K562 (cell line): ENCODE data around the gene PMFBP1. TPM values are rescaled to one million over a fixed set of nuclear protein-coding genes. Genes with fewer than 3 reads are reported as not detected.

Experiments used
- ATAC-seq: fragments of 200-7000 bp; cut with Tn5 transposase; 3 replicates; pipeline ENCODE4 v1.9.1; 2020; ENCODE audit warnings: moderate library complexity
- BruUV-seq: library from RNA; stranded (reverse); fragments of 400-500 nt; replicated peaks from 2 replicates; lab custom pipeline; 2021; lab: Mats Ljungman, UMichigan
- CTCF ChIA-PET: fragments of 300-600 bp; formaldehyde crosslinking; extraction: SDS; loops from one replicate; lab custom pipeline; 2021; ENCODE audit warnings: low intra/inter-chr PET ratio; lab: Yijun Ruan, JAX
- POLR2A ChIA-PET: fragments of 300-600, 350-650 bp; sonication (Branson Sonifier 250); formaldehyde crosslinking; extraction: SDS; loops from one replicate; lab custom pipeline; 2021; ENCODE audit warnings: antibody characterized with exemption, inconsistent platforms; lab: Yijun Ruan, JAX
- DNase-seq, 4 experiments: peaks; one replicate each; pipeline versions ENCODE4 v3.0.0 to v3.0.0-alpha.2; 2011 to 2018; ENCODE audit warnings: low spot score in 3 of 4, mixed read lengths in 3 of 4; ENCODE audit errors: extremely low read depth in 1 of 4
- FAIRE-seq: peaks from 2 replicates; lab custom pipeline; 2011; peaks lifted over from hg19 to GRCh38; lab: Jason Lieb, UNC
- H2AFZ ChIP-seq: 2 replicates; pipeline ENCODE4 v1.6.0; 2011; ENCODE audit warnings: low read depth, low read length, control low read depth, inconsistent platforms
- H3K27ac ChIP-seq: fragments of 200-600 bp; 3 replicates; pipeline ENCODE4 v1.8.0; 2011; ENCODE audit warnings: low read depth, mild to moderate bottlenecking, control low read depth, inconsistent platforms, low read length, moderate library complexity, mixed read lengths; ENCODE audit errors: extremely low read depth
- H3K27me3 ChIP-seq, 2 experiments: fragments of 300-600 bp in 1 of 2; 2 replicates in 1 of 2; 3 replicates in 1 of 2; pipeline versions ENCODE4 v1.6.0 to v1.8.0; 2011; ENCODE audit warnings: inconsistent platforms in 2 of 2, low read length in 2 of 2, mild to moderate bottlenecking in 1 of 2, mixed read lengths in 1 of 2, moderate library complexity in 1 of 2; ENCODE audit not compliant: control insufficient read depth in 2 of 2, insufficient read depth in 2 of 2
- H3K36me3 ChIP-seq: fragments of 300-600 bp; 3 replicates; pipeline ENCODE4 v1.8.0; 2011; ENCODE audit warnings: mild to moderate bottlenecking, low read length, inconsistent platforms; ENCODE audit not compliant: control insufficient read depth, insufficient read depth
- H3K4me1 ChIP-seq, 2 experiments: fragments of 200-600 bp in 1 of 2; replicated peaks in 1 of 2; 2 replicates in 1 of 2; 3 replicates in 1 of 2; pipeline versions ENCODE4 v1.5.1 to v1.8.0; 2011; ENCODE audit warnings: inconsistent platforms in 2 of 2, low read length in 2 of 2, mild to moderate bottlenecking in 1 of 2, mixed read lengths in 1 of 2, moderate library complexity in 1 of 2; ENCODE audit not compliant: control insufficient read depth in 2 of 2, insufficient read depth in 2 of 2
- H3K4me2 ChIP-seq: 2 replicates; pipeline ENCODE4 v1.6.1; 2011; ENCODE audit warnings: low read length, control low read depth, inconsistent platforms, mixed read lengths; ENCODE audit not compliant: insufficient read depth
- H3K4me3 ChIP-seq: fragments of 200-600 bp; sonication (generic), shearing (Covaris generic); 2 replicates; pipeline ENCODE4 v1.5.1; 2016; ENCODE audit warnings: control low read depth, inconsistent platforms
- H3K79me2 ChIP-seq: fragments of 200-600 bp; 3 replicates; pipeline ENCODE4 v1.8.0; 2011; ENCODE audit warnings: low read length, inconsistent platforms; ENCODE audit not compliant: control insufficient read depth, insufficient read depth
- H3K9ac ChIP-seq, 2 experiments: 2 replicates each; pipeline versions ENCODE4 v1.6.0 to v1.6.1; 2011; ENCODE audit warnings: low read depth in 2 of 2, low read length in 2 of 2, control low read depth in 1 of 2, inconsistent platforms in 1 of 2, mild to moderate bottlenecking in 1 of 2, mixed read lengths in 1 of 2; ENCODE audit not compliant: insufficient read depth in 1 of 2
- H3K9me1 ChIP-seq: one replicate; pipeline ENCODE4 v1.6.0; 2011; ENCODE audit warnings: inconsistent platforms, mild to moderate bottlenecking, low read length, moderate library complexity; ENCODE audit not compliant: control insufficient read depth, insufficient read depth
- H3K9me3 ChIP-seq: replicated peaks from 2 replicates; pipeline ENCODE4 v1.5.1; 2011; ENCODE audit warnings: low read depth, low read length, inconsistent platforms; ENCODE audit not compliant: control insufficient read depth, insufficient read depth
- H4K20me1 ChIP-seq: replicated peaks from 2 replicates; pipeline ENCODE4 v1.6.1; 2011; ENCODE audit warnings: low read length, inconsistent platforms, mixed read lengths; ENCODE audit not compliant: control insufficient read depth, insufficient read depth
- ARID1B ChIP-seq: fragments of 450-650 bp; IDR thresholded peaks from 2 replicates; pipeline ENCODE4 v1.6.1; 2016; ENCODE audit warnings: antibody characterized with exemption, mild to moderate bottlenecking, inconsistent platforms
- KAT8 ChIP-seq: fragments of 450-650 bp; IDR thresholded peaks from 2 replicates; pipeline ENCODE4 v1.6.1; 2016; ENCODE audit warnings: low read depth, mild to moderate bottlenecking
- RBFOX2 ChIP-seq: fragments of 200-400 bp; formaldehyde crosslinking; IDR thresholded peaks from 2 replicates; pipeline ENCODE4 v1.6.1; 2017; ENCODE audit warnings: low read depth, mild to moderate bottlenecking, low read length, moderate library complexity
- WGBS: fragments of 100-300 bp; shearing (Covaris generic); methylation state at CpG from one replicate; pipeline ENCODE4 v1.1.6; 2016; ENCODE audit warnings: low coverage, mixed read lengths; ENCODE audit not compliant: insufficient coverage; ENCODE audit errors: missing lambda C conversion rate; 5-methylcytosine and 5-hydroxymethylcytosine counted together
- in situ Hi-C: fragments of 300-500 bp; cut with MboI; formaldehyde crosslinking; loops from 4 replicates; pipeline ENCODE4 v1.15.0; 2018; ENCODE audit warnings: inconsistent platforms, mixed read lengths
- intact Hi-C: fragments of 100-400 bp; cut with micrococcal nuclease; formaldehyde crosslinking; loops from 2 replicates; pipeline ENCODE4 v1.14.2; 2022
- polyA plus RNA-seq, 8 experiments: library from polyadenylated mRNA; depleted of rRNA in 4 of 8; stranded (reverse) in 5 of 8; unstranded in 3 of 8; fragments of >200 nt; fragmentation: Nextera tagmentation in 2 of 8; fragmentation: Illumina TruSeq in 1 of 8; extraction: Ambion mirVana in 2 of 8; extraction: Trizol in 1 of 8; gene quantifications; 2 replicates each; pipeline versions ENCODE4 v1.2.1 to v1.2.3, GENCODE V29; 2011 to 2014; ENCODE audit warnings: inconsistent platforms in 1 of 8, missing spikeins in 1 of 8
- total RNA-seq, 7 experiments: library from RNA; depleted of rRNA in 6 of 7; stranded (reverse); fragments of >200 nt in 6 of 7; fragmentation: Illumina TruSeq in 2 of 7; extraction: Trizol in 2 of 7; gene quantifications; 2 replicates each; pipeline versions ENCODE4 v1.2.1 to v1.2.3, GENCODE V29; 2011 to 2021; ENCODE audit warnings: low replicate concordance in 1 of 7
- TF ChIP-seq, protein P1 (sequence below): fragments of 250-450 bp; sonication (Bioruptor Pico); IDR thresholded peaks from 2 replicates; pipeline ENCODE4 v1.8.0; 2022; ENCODE audit warnings: moderate library complexity, mild to moderate bottlenecking, inconsistent platforms
- TF ChIP-seq, protein P2 (sequence below): fragments of 250-450 bp; sonication (Bioruptor Pico); IDR thresholded peaks from 2 replicates; pipeline ENCODE4 v1.5.0; 2021; ENCODE audit warnings: mild to moderate bottlenecking, borderline replicate concordance
- TF ChIP-seq, protein P3 (sequence below): fragments of 450-650 bp; IDR thresholded peaks from 2 replicates; pipeline ENCODE4 v1.6.1; 2016; ENCODE audit warnings: mild to moderate bottlenecking
- TF ChIP-seq, protein P4 (sequence below): sonication (generic); formaldehyde crosslinking; IDR thresholded peaks from 2 replicates; pipeline ENCODE4 v1.5.0; 2020; ENCODE audit warnings: missing genetic modification reagents

The PMFBP1 gene
- total and polyA plus RNA-seq, 9 of the 15 experiments (the other 6 are each of a cell fraction or from before 2014, with no cell fraction given): 0.13 to 0.91 (median 0.47) TPM

DNA sequence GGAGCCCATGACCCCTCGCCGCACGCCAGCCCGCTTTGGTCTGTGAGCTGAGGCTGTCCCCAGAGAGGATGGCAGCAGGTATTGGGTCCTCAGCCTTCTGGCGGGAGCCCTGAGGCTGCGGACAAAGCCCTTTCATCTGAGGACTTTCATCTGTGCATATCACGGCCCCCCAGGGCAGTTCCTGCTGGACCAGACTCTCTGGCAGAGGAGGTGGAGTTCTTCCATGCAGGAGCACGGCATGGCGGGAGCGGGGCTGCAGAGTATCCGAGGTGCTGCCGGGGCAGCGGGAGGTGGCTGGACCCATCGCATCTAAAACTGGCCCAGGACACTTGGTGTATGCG, 59.5 kb downstream of the PMFBP1 start:
- Histone ChIP-seq H3K9me3 (no peaks in the 10 kb centered on the region), H3K79me2 (no peaks in the 10 kb centered on the region), H3K9me1 (peaks cover 4% of the 10 kb centered on the region), H4K20me1 (no peaks in the 10 kb centered on the region), H2AFZ (no peak overlapping the region), H3K27me3 (no peaks in the 10 kb centered on the region), H3K4me2 (no peak overlapping the region), H3K4me1 (peaks cover 4 to 16% of the 10 kb centered on the region in 2 experiments; a peak in 3 of 5 replicates), H3K27ac (no peak overlapping the region), H3K4me3 (no peak overlapping the region), H3K36me3 (peaks cover 52% of the 10 kb centered on the region; the same call in 2 of the 3 replicates), H3K9ac (no peak overlapping the region)
- WGBS: 96% methylated on average over 15 of the region's 15 CpGs
- FAIRE-seq (no peak), ATAC-seq (no peak), DNase-seq (no peak)
- TSS peak; percentile 42 for BruUV-seq
- intact Hi-C loops: no loop called here
- ChIA-PET CTCF (no interaction called here), POLR2A (no interaction called here)
- 0 out of 2 replicates have a peak, but pooled peaks have one; percentile 29 for TF ChIP-seq RBFOX2
- TF ChIP-seq KAT8: no peak
- in situ Hi-C loops: no loop called here

DNA sequence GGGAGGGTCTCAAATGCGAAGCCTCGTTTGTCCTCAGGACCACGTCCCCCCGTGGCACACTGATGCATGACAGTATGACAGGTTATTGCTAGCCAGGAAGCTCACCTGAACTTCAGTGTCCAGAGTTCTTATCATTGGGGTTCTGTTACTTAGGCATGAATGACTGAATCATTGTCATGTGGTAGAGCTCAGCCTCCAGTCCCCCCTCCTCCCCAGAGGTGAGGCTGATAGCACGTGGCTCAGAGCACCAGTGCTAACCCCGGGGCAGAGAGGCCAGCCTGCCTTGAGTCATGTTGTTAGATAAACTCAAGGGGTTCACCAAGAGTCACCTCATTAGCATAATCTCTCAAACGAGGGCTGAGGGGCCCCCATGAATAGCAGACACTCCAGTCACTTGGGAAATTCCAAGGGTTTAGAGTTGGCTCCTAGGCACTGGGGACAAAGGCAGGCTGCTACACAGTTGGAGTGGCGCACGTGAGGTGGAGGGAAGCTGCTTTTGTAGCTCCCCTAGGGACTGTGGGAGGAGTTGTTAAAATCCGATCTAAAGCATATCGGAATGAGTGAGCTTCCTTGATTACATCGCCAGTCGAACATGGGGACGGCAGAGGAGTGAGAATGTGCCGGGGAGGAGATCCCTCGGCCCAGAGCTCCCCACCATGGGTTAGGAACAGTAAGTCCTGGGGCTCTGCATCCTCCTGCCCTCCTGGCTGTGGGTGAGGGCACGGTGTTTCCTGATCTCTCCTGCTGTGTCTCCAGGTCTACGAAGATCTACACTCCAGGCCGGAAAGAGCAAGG, 60.1 kb downstream of the PMFBP1 start:
- Histone ChIP-seq H3K27me3 (no peaks in the 10 kb centered on the region), H3K9ac (no peak overlapping the region), H2AFZ (no peak overlapping the region), H3K4me1 (peaks cover 4 to 16% of the 10 kb centered on the region in 2 experiments; a peak in 3 of 5 replicates), H3K27ac (no peak overlapping the region), H3K9me3 (no peaks in the 10 kb centered on the region), H4K20me1 (no peaks in the 10 kb centered on the region), H3K9me1 (peaks cover 4% of the 10 kb centered on the region), H3K4me3 (no peak overlapping the region), H3K4me2 (no peak overlapping the region), H3K36me3 (peaks cover 57% of the 10 kb centered on the region; the same call in 2 of the 3 replicates), H3K79me2 (no peaks in the 10 kb centered on the region)
- no peak for FAIRE-seq
- 80% methylated on average over 18 of the region's 19 CpGs for WGBS
- ChIA-PET CTCF (no interaction called here), POLR2A (interaction anchor here (0.7 to 1.1 kb wide), 3 partner anchors 9 to 26 kb away, joined by 3 to 4 read pairs (median 3); partner anchors contain the start of genes DHX38 and TXNL4B)
- intact Hi-C loops (no loop called here), in situ Hi-C loops (no loop called here)
- peak; percentile 65 for ATAC-seq
- peak; percentile 50 to 54 (median 52) for DNase-seq
- BruUV-seq: no TSS peak
- TF ChIP-seq, protein P1, sequence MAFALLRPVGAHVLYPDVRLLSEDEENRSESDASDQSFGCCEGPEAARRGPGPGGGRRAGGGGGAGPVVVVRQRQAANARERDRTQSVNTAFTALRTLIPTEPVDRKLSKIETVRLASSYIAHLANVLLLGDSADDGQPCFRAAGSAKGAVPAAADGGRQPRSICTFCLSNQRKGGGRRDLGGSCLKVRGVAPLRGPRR: no peak
- no peak for TF ChIP-seq ARID1B
- TF ChIP-seq, protein P2, sequence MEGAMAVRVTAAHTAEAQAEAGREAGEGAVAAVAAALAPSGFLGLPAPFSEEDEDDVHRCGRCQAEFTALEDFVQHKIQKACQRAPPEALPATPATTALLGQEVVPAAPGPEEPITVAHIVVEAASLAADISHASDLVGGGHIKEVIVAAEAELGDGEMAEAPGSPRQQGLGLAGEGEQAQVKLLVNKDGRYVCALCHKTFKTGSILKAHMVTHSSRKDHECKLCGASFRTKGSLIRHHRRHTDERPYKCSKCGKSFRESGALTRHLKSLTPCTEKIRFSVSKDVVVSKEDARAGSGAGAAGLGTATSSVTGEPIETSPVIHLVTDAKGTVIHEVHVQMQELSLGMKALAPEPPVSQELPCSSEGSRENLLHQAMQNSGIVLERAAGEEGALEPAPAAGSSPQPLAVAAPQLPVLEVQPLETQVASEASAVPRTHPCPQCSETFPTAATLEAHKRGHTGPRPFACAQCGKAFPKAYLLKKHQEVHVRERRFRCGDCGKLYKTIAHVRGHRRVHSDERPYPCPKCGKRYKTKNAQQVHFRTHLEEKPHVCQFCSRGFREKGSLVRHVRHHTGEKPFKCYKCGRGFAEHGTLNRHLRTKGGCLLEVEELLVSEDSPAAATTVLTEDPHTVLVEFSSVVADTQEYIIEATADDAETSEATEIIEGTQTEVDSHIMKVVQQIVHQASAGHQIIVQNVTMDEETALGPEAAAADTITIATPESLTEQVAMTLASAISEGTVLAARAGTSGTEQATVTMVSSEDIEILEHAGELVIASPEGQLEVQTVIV (CRISPR knock-in tag): no peak
- TF ChIP-seq, protein P3, sequence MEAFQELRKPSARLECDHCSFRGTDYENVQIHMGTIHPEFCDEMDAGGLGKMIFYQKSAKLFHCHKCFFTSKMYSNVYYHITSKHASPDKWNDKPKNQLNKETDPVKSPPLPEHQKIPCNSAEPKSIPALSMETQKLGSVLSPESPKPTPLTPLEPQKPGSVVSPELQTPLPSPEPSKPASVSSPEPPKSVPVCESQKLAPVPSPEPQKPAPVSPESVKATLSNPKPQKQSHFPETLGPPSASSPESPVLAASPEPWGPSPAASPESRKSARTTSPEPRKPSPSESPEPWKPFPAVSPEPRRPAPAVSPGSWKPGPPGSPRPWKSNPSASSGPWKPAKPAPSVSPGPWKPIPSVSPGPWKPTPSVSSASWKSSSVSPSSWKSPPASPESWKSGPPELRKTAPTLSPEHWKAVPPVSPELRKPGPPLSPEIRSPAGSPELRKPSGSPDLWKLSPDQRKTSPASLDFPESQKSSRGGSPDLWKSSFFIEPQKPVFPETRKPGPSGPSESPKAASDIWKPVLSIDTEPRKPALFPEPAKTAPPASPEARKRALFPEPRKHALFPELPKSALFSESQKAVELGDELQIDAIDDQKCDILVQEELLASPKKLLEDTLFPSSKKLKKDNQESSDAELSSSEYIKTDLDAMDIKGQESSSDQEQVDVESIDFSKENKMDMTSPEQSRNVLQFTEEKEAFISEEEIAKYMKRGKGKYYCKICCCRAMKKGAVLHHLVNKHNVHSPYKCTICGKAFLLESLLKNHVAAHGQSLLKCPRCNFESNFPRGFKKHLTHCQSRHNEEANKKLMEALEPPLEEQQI: no peak
- TF ChIP-seq, protein P4, sequence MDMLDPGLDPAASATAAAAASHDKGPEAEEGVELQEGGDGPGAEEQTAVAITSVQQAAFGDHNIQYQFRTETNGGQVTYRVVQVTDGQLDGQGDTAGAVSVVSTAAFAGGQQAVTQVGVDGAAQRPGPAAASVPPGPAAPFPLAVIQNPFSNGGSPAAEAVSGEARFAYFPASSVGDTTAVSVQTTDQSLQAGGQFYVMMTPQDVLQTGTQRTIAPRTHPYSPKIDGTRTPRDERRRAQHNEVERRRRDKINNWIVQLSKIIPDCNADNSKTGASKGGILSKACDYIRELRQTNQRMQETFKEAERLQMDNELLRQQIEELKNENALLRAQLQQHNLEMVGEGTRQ (CRISPR knock-in tag): peak; percentile 18; the same call in 1 of the 2 replicates
